Measurements from ENCODE around the gene GLIS1. TPM values are rescaled to one million over a fixed set of nuclear protein-coding genes. Genes with fewer than 3 reads are reported as not detected.
A peak's percentile ranks its signal among the peaks of the same experiment; 100 is the strongest.

Gene GLIS1
- total and polyA plus RNA-seq, 12 donors: 0.06 to 0.10 (median 0.09) TPM; not detected in 7

GRCh38 chr1:53521924-53522552 is 216.9 kb downstream of the GLIS1 start:
- TF ChIP-seq CTCF (IDR thresholded peaks at IDR 0.05): no peak
- Histone ChIP-seq H3K27me3 (peaks cover 0 to under 1% (median 0%) of the 10 kb centered on the region in 7 donors), H3K36me3 (no peaks in the 10 kb centered on the region), H3K4me1 (peaks cover 0 to 42% (median 13%) of the 10 kb centered on the region in 9 donors), H3K27ac (peak overlapping the region in 3 of 10 donors; percentile 11 to 52 (median 15)), H3K4me3 (no peak overlapping the region), H3K9me3 (no peaks in the 10 kb centered on the region)
- DNase-seq: no peak
- intact Hi-C loops (cut with DNase I): no loop called here
- WGBS, 2 donors: 61 to 72% methylated on average over 11 of the region's 11 CpGs
- ATAC-seq: peak in 1 of 8 donors; percentile 32

GRCh38 chr1:53520481-53520880 is 218.5 kb downstream of the GLIS1 start:
- Histone ChIP-seq H3K36me3 (no peaks in the 10 kb centered on the region), H3K4me1 (peaks cover 0 to 32% (median 8%) of the 10 kb centered on the region in 9 donors), H3K4me3 (no peak overlapping the region), H3K27me3 (no peaks in the 10 kb centered on the region), H3K9me3 (no peaks in the 10 kb centered on the region), H3K27ac (no peak overlapping the region)
- ATAC-seq (no peak), DNase-seq (no peak)
- intact Hi-C loops (cut with DNase I): no loop called here
- 93 to 96% methylated on average over 13 of the region's 13 CpGs for WGBS, 2 donors
- no peak for TF ChIP-seq CTCF (IDR thresholded peaks at IDR 0.05)

GRCh38 chr1:53519421-53519820 is 219.5 kb downstream of the GLIS1 start:
- Histone ChIP-seq H3K9me3 (no peaks in the 10 kb centered on the region), H3K4me1 (peaks cover 0 to 22% (median 5%) of the 10 kb centered on the region in 9 donors), H3K27ac (no peak overlapping the region), H3K4me3 (no peak overlapping the region), H3K36me3 (no peaks in the 10 kb centered on the region), H3K27me3 (no peaks in the 10 kb centered on the region)
- no peak for TF ChIP-seq CTCF (IDR thresholded peaks at IDR 0.05)
- peak in 4 of 8 donors; percentile 21 to 51 (median 48) for ATAC-seq
- WGBS, 2 donors: 23 to 26% methylated on average over 8 of the region's 8 CpGs
- intact Hi-C loops (cut with DNase I): no loop called here
- peak in 1 of 2 donors; percentile 37 for DNase-seq

- H3K4me3 ChIP-seq: no peak overlapping the region
- no peaks in the 10 kb centered on the region for H3K27me3 ChIP-seq
- peaks cover 0 to 22% (median 5%) of the 10 kb centered on the region in 9 donors for H3K4me1 ChIP-seq
- no peaks in the 10 kb centered on the region for H3K9me3 ChIP-seq
- no peaks in the 10 kb centered on the region for H3K36me3 ChIP-seq
- WGBS, 2 donors: 87 to 96% methylated on average over 6 of the region's 6 CpGs
- intact Hi-C loops (cut with DNase I): no loop called here
- no peak overlapping the region for H3K27ac ChIP-seq
- no peak for DNase-seq
- TF ChIP-seq CTCF (IDR thresholded peaks at IDR 0.05): no peak
- no peak for ATAC-seq
Observed at GRCh38 chr1:53518775-53519174, 220.2 kb downstream of the GLIS1 start.
